ENCODE measurements around the gene TEX101. TPM values are rescaled to one million over a fixed set of nuclear protein-coding genes. Genes with fewer than 3 reads are reported as not detected.
"Not testable (repeated sequence)": the region's sequence is repeated elsewhere in the genome, so short reads cannot be mapped to it uniquely, and the experiment has no call there.

The TEX101 gene
- total RNA-seq (2014; rRNA removed; shearing (Covaris generic)): not detected in 2 replicates

- no peak within 1 kb of the TSS for H3K27ac ChIP-seq
- no peaks in the 10 kb centered on the region; the same call in 1 of the 2 replicates for H3K9me3 ChIP-seq (replicated peaks)
- no peaks in the 10 kb centered on the region for H3K4me1 ChIP-seq (replicated peaks)
- no peak within 1 kb of the TSS for H3K4me3 ChIP-seq
- no peaks in the 10 kb centered on the region for H3K36me3 ChIP-seq
- H3K27me3 ChIP-seq (replicated peaks): no peaks in the 10 kb centered on the region
- DNase-seq (ENCODE audit: low read depth in 1 of 2, low spot score in 2 of 2): no peak
Observed at GRCh38 chr19:43414554-43414953, at the start of gene TEX101. TSS of gene TEX101 (plus strand) at chr19:43414890. CDS start at chr19:43415920, 1,030 bp downstream.

- H3K4me1 ChIP-seq (replicated peaks): peaks cover 16% of the 10 kb centered on the region
- H3K36me3 ChIP-seq; H3K9me3 ChIP-seq (replicated peaks); H3K27ac ChIP-seq; H3K4me3 ChIP-seq; H3K27me3 ChIP-seq (replicated peaks); DNase-seq (ENCODE audit: low read depth in 1 of 2, low spot score in 2 of 2): not testable (repeated sequence)
Observed at GRCh38 chr19:43365677-43366076, 49.0 kb upstream of the TEX101 start.

- H3K36me3 ChIP-seq: no peaks in the 10 kb centered on the region
- H3K4me1 ChIP-seq (replicated peaks): peaks cover 3% of the 10 kb centered on the region
- no peak for DNase-seq (ENCODE audit: low read depth in 1 of 2, low spot score in 2 of 2)
- H3K27ac ChIP-seq: no peak overlapping the region
- no peaks in the 10 kb centered on the region for H3K9me3 ChIP-seq (replicated peaks)
- H3K4me3 ChIP-seq: no peak overlapping the region
- H3K27me3 ChIP-seq (replicated peaks): 0 out of 2 replicates have a peak, but pooled peaks cover 3% of the 10 kb centered on the region
Observed at GRCh38 chr19:43367822-43368221, 46.9 kb upstream of the TEX101 start.

DNA sequence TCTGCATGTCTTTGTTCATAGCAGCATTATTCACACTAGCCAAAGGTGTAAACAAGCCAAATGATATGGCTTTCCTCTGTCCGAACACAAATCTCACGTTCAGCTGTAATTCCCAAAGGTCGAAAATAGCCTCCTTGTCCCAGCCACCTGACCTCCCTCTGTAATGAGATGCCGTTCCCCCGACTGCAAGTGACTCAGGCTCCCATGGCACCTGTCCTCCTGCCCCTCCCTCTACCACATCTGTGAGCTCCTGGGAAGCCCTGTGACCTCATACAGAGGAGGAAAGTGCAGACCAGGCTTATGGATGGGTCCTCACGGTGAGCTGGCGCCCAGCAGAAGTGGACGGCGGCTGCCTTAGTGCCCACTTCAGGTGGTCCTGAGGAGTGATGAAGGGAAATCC is 45.8 kb upstream of the TEX101 start:
- not testable (repeated sequence) for DNase-seq (ENCODE audit: low read depth in 1 of 2, low spot score in 2 of 2); H3K9me3 ChIP-seq (replicated peaks); H3K4me3 ChIP-seq; H3K36me3 ChIP-seq; H3K27ac ChIP-seq; H3K27me3 ChIP-seq (replicated peaks); H3K4me1 ChIP-seq (replicated peaks)

GRCh38 chr19:43371909-43372308 is 42.8 kb upstream of the TEX101 start:
- no peak for DNase-seq (ENCODE audit: low read depth in 1 of 2, low spot score in 2 of 2)
- Histone ChIP-seq H3K4me1 (replicated peaks) (no peaks in the 10 kb centered on the region), H3K36me3 (no peaks in the 10 kb centered on the region), H3K9me3 (replicated peaks) (no peaks in the 10 kb centered on the region), H3K4me3 (no peak overlapping the region), H3K27me3 (replicated peaks) (0 out of 2 replicates have a peak, but pooled peaks cover 3% of the 10 kb centered on the region), H3K27ac (no peak overlapping the region)

DNA sequence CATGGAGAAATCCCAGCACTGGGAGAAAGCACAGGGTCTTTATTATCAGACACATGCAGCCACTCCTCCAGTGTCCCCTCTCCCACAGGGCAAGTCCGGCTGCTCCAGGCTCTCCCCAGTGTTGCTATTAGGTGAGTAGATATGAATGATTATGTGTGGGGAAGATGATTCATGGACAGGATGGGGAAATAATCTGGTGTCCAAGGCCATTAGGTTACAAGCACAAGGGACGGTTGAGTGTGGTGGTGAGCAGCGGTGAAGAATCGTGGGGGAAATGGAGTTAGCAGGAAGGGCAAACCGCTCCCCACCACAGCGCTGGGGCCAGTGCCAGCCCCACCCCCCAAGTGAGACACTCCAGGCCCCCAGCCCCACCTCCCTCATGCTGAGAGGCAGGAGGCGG is 42.2 kb upstream of the TEX101 start:
- no peak overlapping the region for H3K4me3 ChIP-seq
- no peaks in the 10 kb centered on the region for H3K4me1 ChIP-seq (replicated peaks)
- H3K27ac ChIP-seq: no peak overlapping the region
- H3K27me3 ChIP-seq (replicated peaks): 0 out of 2 replicates have a peak, but pooled peaks cover 3% of the 10 kb centered on the region
- H3K9me3 ChIP-seq (replicated peaks): no peaks in the 10 kb centered on the region
- no peaks in the 10 kb centered on the region for H3K36me3 ChIP-seq
- no peak for DNase-seq (ENCODE audit: low read depth in 1 of 2, low spot score in 2 of 2)

DNA sequence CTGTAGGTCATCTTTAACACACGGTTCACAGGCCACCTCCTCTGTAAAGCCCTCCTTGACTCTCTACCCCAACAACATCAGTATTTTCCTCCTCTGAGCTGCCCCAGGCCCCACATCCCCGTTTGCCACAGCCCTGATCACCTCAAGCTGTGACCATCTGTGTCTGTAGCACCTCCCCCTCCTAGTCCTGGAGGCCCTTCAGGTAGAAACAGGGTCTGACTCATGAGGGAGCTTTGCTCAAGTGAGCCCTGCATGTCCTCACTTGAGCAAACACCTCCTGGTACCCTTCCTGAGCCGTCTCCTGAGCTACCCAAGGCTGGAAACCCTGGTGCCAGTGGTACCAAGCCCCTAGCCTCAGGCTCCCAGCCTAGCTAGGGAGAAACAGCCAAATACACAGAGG is 37.1 kb upstream of the TEX101 start:
- H3K9me3 ChIP-seq (replicated peaks); H3K4me1 ChIP-seq (replicated peaks); DNase-seq (ENCODE audit: low read depth in 1 of 2, low spot score in 2 of 2); H3K27me3 ChIP-seq (replicated peaks); H3K27ac ChIP-seq; H3K4me3 ChIP-seq; H3K36me3 ChIP-seq: not testable (repeated sequence)

- no peaks in the 10 kb centered on the region for H3K27me3 ChIP-seq (replicated peaks)
- H3K27ac ChIP-seq: no peak overlapping the region
- H3K4me1 ChIP-seq (replicated peaks): peaks cover 6% of the 10 kb centered on the region
- no peaks in the 10 kb centered on the region for H3K36me3 ChIP-seq
- H3K4me3 ChIP-seq: no peak overlapping the region
- no peaks in the 10 kb centered on the region for H3K9me3 ChIP-seq (replicated peaks)
- no peak for DNase-seq (ENCODE audit: low read depth in 1 of 2, low spot score in 2 of 2)
Observed at GRCh38 chr19:43380008-43380407, 34.7 kb upstream of the TEX101 start.

DNA sequence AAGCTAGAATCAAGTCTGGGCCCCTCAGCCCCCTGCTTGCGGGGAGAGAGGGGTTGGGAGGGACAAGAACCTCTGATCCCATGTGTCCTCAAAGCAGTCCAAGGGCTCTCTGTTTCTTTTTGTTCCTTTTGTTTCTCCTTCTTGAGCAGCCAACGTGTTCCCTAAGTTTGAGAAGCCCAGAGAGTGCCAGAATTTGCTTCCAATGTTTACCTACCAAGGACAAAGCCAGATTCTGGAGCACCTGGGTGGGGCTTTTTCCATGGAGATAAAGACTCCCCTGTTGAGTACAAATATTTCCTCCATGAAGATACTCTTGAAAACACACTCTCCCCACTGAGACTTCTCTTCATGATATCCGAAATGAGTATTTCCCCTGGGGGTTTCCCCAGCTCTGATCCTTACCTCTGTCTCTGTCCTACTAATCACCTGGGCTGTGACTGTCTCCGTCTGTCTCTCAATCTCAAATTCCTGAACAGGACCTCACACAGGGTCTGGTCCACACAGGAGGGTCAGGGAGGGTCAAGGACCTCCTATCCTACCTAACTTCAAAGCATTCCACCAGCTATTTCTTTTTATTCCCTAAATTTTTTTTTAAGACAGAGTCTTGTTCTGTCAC is 33.8 kb upstream of the TEX101 start:
- Histone ChIP-seq H3K4me3 (no peak overlapping the region), H3K9me3 (replicated peaks) (no peaks in the 10 kb centered on the region), H3K27me3 (replicated peaks) (no peaks in the 10 kb centered on the region), H3K36me3 (no peaks in the 10 kb centered on the region), H3K27ac (no peak overlapping the region), H3K4me1 (replicated peaks) (peaks cover 6% of the 10 kb centered on the region)
- DNase-seq (ENCODE audit: low read depth in 1 of 2, low spot score in 2 of 2): no peak

GRCh38 chr19:43382586-43383216 is 32.0 kb upstream of the TEX101 start:
- H3K4me1 ChIP-seq (replicated peaks); H3K27me3 ChIP-seq (replicated peaks); H3K36me3 ChIP-seq; H3K27ac ChIP-seq; H3K9me3 ChIP-seq (replicated peaks); H3K4me3 ChIP-seq: not testable (repeated sequence)
- peak in 1 of 2 experiments; percentile 17 for DNase-seq (ENCODE audit: low read depth in 1 of 2, low spot score in 2 of 2)

GRCh38 chr19:43383254-43383653 is 31.4 kb upstream of the TEX101 start:
- H3K4me1 ChIP-seq (replicated peaks); H3K27ac ChIP-seq; H3K27me3 ChIP-seq (replicated peaks); H3K9me3 ChIP-seq (replicated peaks); H3K4me3 ChIP-seq; DNase-seq (ENCODE audit: low read depth in 1 of 2, low spot score in 2 of 2); H3K36me3 ChIP-seq: not testable (repeated sequence)

- H3K4me1 ChIP-seq (replicated peaks); H3K4me3 ChIP-seq; H3K9me3 ChIP-seq (replicated peaks); DNase-seq (ENCODE audit: low read depth in 1 of 2, low spot score in 2 of 2); H3K27ac ChIP-seq; H3K36me3 ChIP-seq; H3K27me3 ChIP-seq (replicated peaks): not testable (repeated sequence)
Observed at GRCh38 chr19:43383759-43384158, 30.9 kb upstream of the TEX101 start.

DNA sequence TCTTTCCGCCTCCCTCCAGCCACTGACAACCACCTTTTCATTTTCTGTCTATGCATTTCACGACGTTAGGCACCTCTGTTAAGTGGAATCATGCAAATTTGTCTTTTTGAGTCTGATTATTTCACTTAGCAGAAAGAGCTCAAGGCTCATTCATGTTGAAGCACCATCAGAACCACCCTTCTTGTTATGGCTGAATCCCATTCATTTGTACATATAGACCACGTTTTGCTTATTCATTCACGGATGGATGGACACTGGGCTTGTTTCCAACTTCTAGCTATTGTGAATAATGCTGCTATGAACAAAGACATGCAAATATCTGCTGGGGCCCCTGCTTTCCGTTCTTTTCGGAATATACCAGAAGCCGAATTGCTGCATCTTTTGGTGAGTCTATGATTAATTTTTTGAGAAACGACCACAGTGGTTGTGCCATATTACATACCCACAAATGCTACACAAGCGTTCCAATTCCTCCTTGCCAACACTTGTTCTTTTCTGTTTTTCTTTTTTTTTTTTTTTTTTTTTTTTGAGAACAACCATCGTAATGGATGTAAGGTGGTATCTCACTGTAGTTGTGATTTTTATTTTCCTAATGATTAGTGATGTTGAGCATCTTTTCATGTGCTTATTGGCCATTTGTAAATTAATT is 23.7 kb upstream of the TEX101 start:
- not testable (repeated sequence) for DNase-seq (ENCODE audit: low read depth in 1 of 2, low spot score in 2 of 2); H3K9me3 ChIP-seq (replicated peaks); H3K27ac ChIP-seq; H3K36me3 ChIP-seq; H3K4me3 ChIP-seq; H3K27me3 ChIP-seq (replicated peaks); H3K4me1 ChIP-seq (replicated peaks)

- not testable (repeated sequence) for H3K27me3 ChIP-seq (replicated peaks); H3K4me3 ChIP-seq; H3K9me3 ChIP-seq (replicated peaks); H3K4me1 ChIP-seq (replicated peaks); H3K27ac ChIP-seq; DNase-seq (ENCODE audit: low read depth in 1 of 2, low spot score in 2 of 2); H3K36me3 ChIP-seq
Observed at GRCh38 chr19:43391552-43391935, 23.1 kb upstream of the TEX101 start.
